HG03439 (cell line): Measurements from ENCODE around the gene SOHLH1.

Experiments
- ATAC-seq: cut with Tn5 transposase; IDR thresholded peaks from one replicate; pipeline ENCODE4 v1.9.1; 2021; ENCODE audit warnings: mild to moderate bottlenecking, moderate library complexity; ENCODE audit not compliant: unreplicated experiment

The SOHLH1 gene

GRCh38 chr9:135662758-135663450 is 36.4 kb downstream of the SOHLH1 start, which contains the start of gene LCN9:
LCN9 (plus strand) TSS chr9:135663309; CDS start chr9:135663322, 13 bp downstream.
- no peak for ATAC-seq

- ATAC-seq = no peak
Observed at GRCh38 chr9:135661816-135662560, 37.3 kb downstream of the SOHLH1 start.

GRCh38 chr9:135660407-135660806 is 38.9 kb downstream of the SOHLH1 start:
- no peak for ATAC-seq

- no peak for ATAC-seq
Observed at GRCh38 chr9:135659252-135659651, 40.0 kb downstream of the SOHLH1 start.

GRCh38 chr9:135657416-135657815 is 41.9 kb downstream of the SOHLH1 start:
- ATAC-seq = no peak

- no peak for ATAC-seq
Observed at GRCh38 chr9:135655317-135655716, 44.0 kb downstream of the SOHLH1 start.

GRCh38 chr9:135650408-135650807 is 48.9 kb downstream of the SOHLH1 start:
- ATAC-seq = no peak

- ATAC-seq = no peak
Observed at GRCh38 chr9:135649508-135649907, 49.8 kb downstream of the SOHLH1 start.

GRCh38 chr9:135648494-135649410 is 50.5 kb downstream of the SOHLH1 start:
- ATAC-seq = no peak

- no peak for ATAC-seq
Observed at GRCh38 chr9:135647884-135648283, 51.4 kb downstream of the SOHLH1 start.

GRCh38 chr9:135644631-135645218 is 54.6 kb downstream of the SOHLH1 start:
- ATAC-seq = no peak
